Urinary bladder (tissue), 4 donors: Measurements from ENCODE around the gene POLR2B. TPM values are rescaled to one million over a fixed set of nuclear protein-coding genes. Genes with fewer than 3 reads are reported as not detected.

Experiments
- DNase-seq: peaks from one replicate; pipeline ENCODE4 v3.0.0-alpha.2; 2015; ENCODE audit errors: extremely low spot score
- H3K27ac ChIP-seq: one replicate; pipeline ENCODE4 v1.5.1; 2013; ENCODE audit warnings: low read depth, mild to moderate bottlenecking, moderate library complexity
- H3K36me3 ChIP-seq: one replicate; pipeline ENCODE4 v1.6.1; 2013; ENCODE audit warnings: mild to moderate bottlenecking, moderate library complexity; ENCODE audit not compliant: insufficient read depth
- H3K4me1 ChIP-seq: one replicate; pipeline ENCODE4 v1.6.1; 2013; ENCODE audit warnings: mild to moderate bottlenecking, moderate library complexity; ENCODE audit not compliant: insufficient read depth
- H3K4me3 ChIP-seq: one replicate; pipeline ENCODE4 v1.5.1; 2013; ENCODE audit warnings: low read depth, low read length
- WGBS: extraction: QIAGEN DNeasy Blood & Tissue Kit; methylation state at CpG from one replicate; pipeline ENCODE4 v1.1.7; 2013; 5-methylcytosine and 5-hydroxymethylcytosine counted together
- polyA plus RNA-seq: library from polyadenylated mRNA; stranded (reverse); fragments of 200-250 nt; gene quantifications from one replicate; pipeline ENCODE4 v1.2.3, GENCODE V29; 2013
- total RNA-seq: library from RNA; depleted of rRNA; stranded (reverse); fragments of >200 nt; gene quantifications from one replicate; pipeline ENCODE4 v1.2.3, GENCODE V29; 2014
- donor health status: healthy with polysubstance abuse.
- donor health status: healthy.

POLR2B gene
- total and polyA plus RNA-seq, 2 donors, result 46.7 to 154 TPM

GRCh38 chr4:56972809-56973208 lies 5.9 kb upstream of the POLR2B start:
- H3K4me1 ChIP-seq, result no peaks in the 10 kb centered on the region
- H3K36me3 ChIP-seq, result peaks cover 3% of the 10 kb centered on the region
- no peak overlapping the region for H3K27ac ChIP-seq
- H3K4me3 ChIP-seq, result no peak overlapping the region
- DNase-seq, result no peak

GRCh38 chr4:56973336-56973735 lies 5.4 kb upstream of the POLR2B start:
- peaks cover 3% of the 10 kb centered on the region for H3K36me3 ChIP-seq
- H3K27ac ChIP-seq, result no peak overlapping the region
- no peak overlapping the region for H3K4me3 ChIP-seq
- H3K4me1 ChIP-seq, result no peaks in the 10 kb centered on the region
- 98% methylated on average over 3 of the region's 3 CpGs for WGBS
- DNase-seq, result no peak

- no peak for DNase-seq
- Histone ChIP-seq H3K36me3 (peaks cover 3% of the 10 kb centered on the region), H3K4me1 (no peaks in the 10 kb centered on the region), H3K4me3 (peak overlapping the region; percentile 81), H3K27ac (no peak overlapping the region)
- WGBS, result 2% methylated on average over 35 of the region's 35 CpGs
These were observed 2.3 kb upstream of the POLR2B start for GRCh38 chr4:56976283-56976836.

GRCh38 chr4:56976837-56977320 lies 1.8 kb upstream of the POLR2B start:
- no peaks in the 10 kb centered on the region for H3K4me1 ChIP-seq
- no peak for DNase-seq
- peak overlapping the region; percentile 81 for H3K4me3 ChIP-seq
- H3K27ac ChIP-seq, result no peak overlapping the region
- H3K36me3 ChIP-seq, result peaks cover 2% of the 10 kb centered on the region
- WGBS, result 0% methylated on average over 46 of the region's 46 CpGs

GRCh38 chr4:56977321-56978012 lies 1.2 kb upstream of the POLR2B start, which contains the start of gene NOA1:
Gene NOA1 (minus strand): TSS chr4:56977606. CDS start chr4:56977585, 21 bp downstream.
- Histone ChIP-seq H3K4me1 (no peaks in the 10 kb centered on the region), H3K27ac (peak within 1 kb of the TSS; percentile 82), H3K4me3 (peak within 1 kb of the TSS; percentile 81), H3K36me3 (peaks cover 2% of the 10 kb centered on the region)
- peak; percentile 96 for DNase-seq
- WGBS, result under 1% methylated on average over 51 of the region's 51 CpGs

- H3K36me3 ChIP-seq, result no peaks in the 10 kb centered on the region
- peak overlapping the region; percentile 81 for H3K4me3 ChIP-seq
- H3K27ac ChIP-seq, result no peak overlapping the region
- DNase-seq, result no peak
- 16% methylated on average over 21 of the region's 21 CpGs for WGBS
- no peaks in the 10 kb centered on the region for H3K4me1 ChIP-seq
These were observed 851 bp downstream of the POLR2B start for GRCh38 chr4:56979421-56980072.

- Histone ChIP-seq H3K4me3 (no peak overlapping the region), H3K4me1 (no peaks in the 10 kb centered on the region), H3K27ac (no peak overlapping the region), H3K36me3 (no peaks in the 10 kb centered on the region)
- no peak for DNase-seq
- 55% methylated on average over 4 of the region's 4 CpGs for WGBS
These were observed 3.1 kb downstream of the POLR2B start for GRCh38 chr4:56981795-56982201.

- WGBS, result 95% methylated on average over 1 of the region's 1 CpG
- DNase-seq, result no peak
- Histone ChIP-seq H3K4me1 (no peaks in the 10 kb centered on the region), H3K36me3 (peaks cover 4% of the 10 kb centered on the region), H3K27ac (no peak overlapping the region), H3K4me3 (no peak overlapping the region)
These were observed 7.5 kb downstream of the POLR2B start for GRCh38 chr4:56986192-56986591.

GRCh38 chr4:56986952-56987351 lies 8.3 kb downstream of the POLR2B start:
- Histone ChIP-seq H3K36me3 (peaks cover 4% of the 10 kb centered on the region), H3K4me1 (no peaks in the 10 kb centered on the region), H3K27ac (no peak overlapping the region), H3K4me3 (no peak overlapping the region)
- WGBS, result 96% methylated on average over 3 of the region's 3 CpGs
- no peak for DNase-seq

- peaks cover 5% of the 10 kb centered on the region for H3K36me3 ChIP-seq
- H3K27ac ChIP-seq, result no peak overlapping the region
- DNase-seq, result no peak
- no peak overlapping the region for H3K4me3 ChIP-seq
- WGBS, result 89% methylated on average over 6 of the region's 6 CpGs
- H3K4me1 ChIP-seq, result no peaks in the 10 kb centered on the region
These were observed 11.6 kb downstream of the POLR2B start for GRCh38 chr4:56990109-56990905.

GRCh38 chr4:56995525-56995924 lies 16.8 kb downstream of the POLR2B start:
- H3K4me3 ChIP-seq, result no peak overlapping the region
- H3K36me3 ChIP-seq, result peaks cover 5% of the 10 kb centered on the region
- H3K4me1 ChIP-seq, result no peaks in the 10 kb centered on the region
- 20% methylated on average over 7 of the region's 7 CpGs for WGBS
- H3K27ac ChIP-seq, result no peak overlapping the region
- peak; percentile 41 for DNase-seq

GRCh38 chr4:56999751-57000150 lies 21.1 kb downstream of the POLR2B start:
- no peak for DNase-seq
- no peaks in the 10 kb centered on the region for H3K4me1 ChIP-seq
- no peak overlapping the region for H3K27ac ChIP-seq
- no peak overlapping the region for H3K4me3 ChIP-seq
- H3K36me3 ChIP-seq, result peaks cover 5% of the 10 kb centered on the region
- WGBS, result 98% methylated on average over 1 of the region's 1 CpG

- Histone ChIP-seq H3K36me3 (peaks cover 12% of the 10 kb centered on the region), H3K4me1 (no peaks in the 10 kb centered on the region), H3K4me3 (no peak overlapping the region), H3K27ac (no peak overlapping the region)
- WGBS, result 60% methylated on average over 4 of the region's 4 CpGs
- no peak for DNase-seq
These were observed 34.9 kb downstream of the POLR2B start for GRCh38 chr4:57013543-57014120.
